ENCODE data around the gene ACACA. TPM values are rescaled to one million over a fixed set of nuclear protein-coding genes. Genes with fewer than 3 reads are reported as not detected.

The ACACA gene
- total and polyA plus RNA-seq, 2 donors (not counting 1 experiment from before 2014, with no cell fraction given), result 4.8 to 26.2 TPM

GRCh38 chr17:37101306-37101705 lies 305.3 kb downstream of the ACACA start:
- Mint-ChIP-seq H3K27me3 (no peaks in the 10 kb centered on the region), H3K9me3 (ENCODE audit: insufficient read depth) (no peaks in the 10 kb centered on the region), H3K4me1 (no peaks in the 10 kb centered on the region), H3K27ac (no peak overlapping the region), H3K4me3 (no peak overlapping the region)
- POLR2A ChIA-PET, result no interaction called here
- no CpG with 5 or more reads among the region's 2 CpGs for WGBS (ENCODE audit: insufficient coverage)
- Histone ChIP-seq H4K20me1 (ENCODE audit: control insufficient read depth, insufficient read depth, low read length, poor library complexity, severe bottlenecking) (no peaks in the 10 kb centered on the region), H3K27ac (ENCODE audit: low read length in 2 of 2) (no peak overlapping the region), H3K4me1 (ENCODE audit: control insufficient read depth in 2 of 2, insufficient read depth in 2 of 2, low read length in 2 of 2) (no peaks in the 10 kb centered on the region), H2AFZ (ENCODE audit: insufficient read depth, low read depth, low read length, poor library complexity, severe bottlenecking) (no peak overlapping the region), H3K27me3 (replicated peaks in 1 of 4; ENCODE audit: control extremely low read depth in 1 of 4, control insufficient read depth in 3 of 4, insufficient read depth in 4 of 4, low read length in 3 of 4) (no peaks in the 10 kb centered on the region), H3K9me3 (ENCODE audit: control extremely low read depth in 1 of 3, control insufficient read depth in 2 of 3, insufficient read depth in 1 of 3, low read length in 2 of 3) (no peaks in the 10 kb centered on the region), H3K4me3 (ENCODE audit: control extremely low read depth in 1 of 5, extremely low read depth in 1 of 5, insufficient read depth in 1 of 5, low read depth in 2 of 5, low read length in 4 of 5) (no peak overlapping the region), H3K79me2 (ENCODE audit: control insufficient read depth, insufficient read depth, low read length) (no peaks in the 10 kb centered on the region), H3K9ac (ENCODE audit: low read length) (no peak overlapping the region), H3K36me3 (replicated peaks in 1 of 2; ENCODE audit: control extremely low read depth in 1 of 2, control insufficient read depth in 1 of 2, extremely low read depth in 1 of 2, insufficient read depth in 2 of 2, low read length in 1 of 2) (peaks cover 5 to 17% of the 10 kb centered on the region in 2 experiments), H3K4me2 (replicated peaks; ENCODE audit: low read depth, low read length, poor library complexity, severe bottlenecking) (no peak overlapping the region)
- intact Hi-C loops (cut with micrococcal nuclease), result no loop called here
- no peak for TF ChIP-seq EZH2 (IDR thresholded peaks at IDR 0.05; ENCODE audit: borderline replicate concordance, insufficient read depth, low read depth, low read length, poor library complexity, severe bottlenecking)
- TF ChIP-seq CTCF (IDR thresholded peaks at IDR 0.05), result no peak
- ATAC-seq (ENCODE audit: low read depth) (no peak), DNase-seq (no peak)
- CTCF ChIA-PET, result interaction anchor here (1.1 kb wide), 1 partner anchor 1131 kb away, joined by 7 read pairs; no protein-coding TSS in a partner anchor

- Mint-ChIP-seq H3K27ac (no peak overlapping the region), H3K4me1 (no peaks in the 10 kb centered on the region), H3K4me3 (no peak overlapping the region), H3K27me3 (no peaks in the 10 kb centered on the region), H3K9me3 (ENCODE audit: insufficient read depth) (no peaks in the 10 kb centered on the region)
- WGBS (ENCODE audit: insufficient coverage), result no CpG with 5 or more reads among the region's 4 CpGs
- Histone ChIP-seq H2AFZ (ENCODE audit: insufficient read depth, low read depth, low read length, poor library complexity, severe bottlenecking) (no peak overlapping the region), H3K4me1 (ENCODE audit: control insufficient read depth in 2 of 2, insufficient read depth in 2 of 2, low read length in 2 of 2) (no peaks in the 10 kb centered on the region), H3K79me2 (ENCODE audit: control insufficient read depth, insufficient read depth, low read length) (no peaks in the 10 kb centered on the region), H4K20me1 (ENCODE audit: control insufficient read depth, insufficient read depth, low read length, poor library complexity, severe bottlenecking) (no peaks in the 10 kb centered on the region), H3K4me2 (replicated peaks; ENCODE audit: low read depth, low read length, poor library complexity, severe bottlenecking) (no peak overlapping the region), H3K4me3 (ENCODE audit: control extremely low read depth in 1 of 5, extremely low read depth in 1 of 5, insufficient read depth in 1 of 5, low read depth in 2 of 5, low read length in 4 of 5) (no peak overlapping the region), H3K27me3 (replicated peaks in 1 of 4; ENCODE audit: control extremely low read depth in 1 of 4, control insufficient read depth in 3 of 4, insufficient read depth in 4 of 4, low read length in 3 of 4) (no peaks in the 10 kb centered on the region), H3K9ac (ENCODE audit: low read length) (no peak overlapping the region), H3K27ac (ENCODE audit: low read length in 2 of 2) (no peak overlapping the region), H3K36me3 (replicated peaks in 1 of 2; ENCODE audit: control extremely low read depth in 1 of 2, control insufficient read depth in 1 of 2, extremely low read depth in 1 of 2, insufficient read depth in 2 of 2, low read length in 1 of 2) (peaks cover 5 to 22% of the 10 kb centered on the region in 2 experiments), H3K9me3 (ENCODE audit: control extremely low read depth in 1 of 3, control insufficient read depth in 2 of 3, insufficient read depth in 1 of 3, low read length in 2 of 3) (no peaks in the 10 kb centered on the region)
- CTCF ChIA-PET, result no interaction called here
- intact Hi-C loops (cut with micrococcal nuclease), result no loop called here
- POLR2A ChIA-PET, result no interaction called here
- TF ChIP-seq CTCF (IDR thresholded peaks at IDR 0.05) (no peak), EZH2 (IDR thresholded peaks at IDR 0.05; ENCODE audit: borderline replicate concordance, insufficient read depth, low read depth, low read length, poor library complexity, severe bottlenecking) (no peak)
- ATAC-seq (ENCODE audit: low read depth), result no peak
- no peak for DNase-seq
Measured at GRCh38 chr17:37100231-37100630, 306.4 kb downstream of the ACACA start.

Measured in B cell (primary cell).